GM12878 (cell line): ENCODE data around the gene GARNL3. TPM values are rescaled to one million over a fixed set of nuclear protein-coding genes. Genes with fewer than 3 reads are reported as not detected.
A peak's percentile ranks its signal among the peaks of the same experiment; 100 is the strongest.

Experiments
- ATAC-seq: fragments of 200-7000 bp; cut with Tn5 transposase; 3 replicates; pipeline ENCODE4 v1.9.1; 2020; ENCODE audit warnings: mild to moderate bottlenecking, moderate library complexity
- BruUV-seq: library from RNA; stranded (reverse); fragments of 400-500 nt; replicated peaks from 2 replicates; lab custom pipeline; 2021; lab: Mats Ljungman, UMichigan
- CTCF ChIA-PET: fragments of 300-600 bp; sonication (Branson Sonifier 250); formaldehyde crosslinking; extraction: SDS; loops from one replicate; lab custom pipeline; 2021; ENCODE audit warnings: inconsistent platforms; lab: Yijun Ruan, JAX
- POLR2A ChIA-PET: fragments of 350-600 bp; formaldehyde crosslinking; extraction: SDS; loops from one replicate; lab custom pipeline; 2021; ENCODE audit warnings: inconsistent platforms; lab: Charles Lee
- RAD21 ChIA-PET: fragments of 300-600 bp; sonication (Branson Sonifier 250); formaldehyde crosslinking; loops from one replicate; lab custom pipeline; 2023; ENCODE audit warnings: antibody characterized with exemption; ENCODE audit not compliant: unreplicated experiment; lab: Charles Lee
- SMC1A ChIA-PET: fragments of 300-600 bp; sonication (Branson Sonifier 250); formaldehyde crosslinking; loops from one replicate; lab custom pipeline; 2023; ENCODE audit not compliant: unreplicated experiment, uncharacterized antibody; lab: Charles Lee
- DNase-seq: peaks from one replicate; pipeline ENCODE4 v3.0.0-alpha.2; 2011; ENCODE audit warnings: low read depth, low spot score
- FAIRE-seq: peaks from 3 replicates; lab custom pipeline; 2011; peaks lifted over from hg19 to GRCh38; lab: Jason Lieb, UNC
- H2AFZ ChIP-seq: 2 replicates; pipeline ENCODE4 v1.6.0; 2011; ENCODE audit warnings: low read depth, low read length, control low read depth; ENCODE audit not compliant: control insufficient read depth
- H3K27ac ChIP-seq: 2 replicates; pipeline ENCODE4 v1.5.1; 2011; ENCODE audit warnings: control low read depth; ENCODE audit not compliant: control insufficient read depth, insufficient read depth
- H3K27me3 ChIP-seq, 2 experiments: replicated peaks in 1 of 2; 2 replicates each; pipeline versions ENCODE4 v1.6.0 to v1.6.1; 2011; ENCODE audit warnings: low read length in 1 of 2; ENCODE audit not compliant: control insufficient read depth in 2 of 2, insufficient read depth in 2 of 2
- H3K36me3 ChIP-seq, 2 experiments: 2 replicates each; pipeline ENCODE4 v1.5.1; 2011; ENCODE audit warnings: low read length in 1 of 2; ENCODE audit not compliant: control insufficient read depth in 2 of 2, insufficient read depth in 2 of 2
- H3K4me1 ChIP-seq: 2 replicates; pipeline ENCODE4 v1.6.1; 2011; ENCODE audit warnings: mild to moderate bottlenecking, low read length, moderate library complexity, mixed read lengths; ENCODE audit not compliant: control insufficient read depth, insufficient read depth
- H3K4me2 ChIP-seq: 2 replicates; pipeline ENCODE4 v1.6.0; 2011; ENCODE audit warnings: control low read depth; ENCODE audit not compliant: control insufficient read depth, insufficient read depth
- H3K4me3 ChIP-seq: fragments of 200-600 bp; sonication (generic); 2 replicates; pipeline ENCODE4 v1.5.1; 2016
- H3K79me2 ChIP-seq: 2 replicates; pipeline ENCODE4 v1.6.0; 2011; ENCODE audit warnings: low read length; ENCODE audit not compliant: control insufficient read depth, insufficient read depth
- H3K9ac ChIP-seq: 2 replicates; pipeline ENCODE4 v1.8.0; 2011; ENCODE audit warnings: low read length, control low read depth, mixed read lengths; ENCODE audit not compliant: control insufficient read depth, insufficient read depth
- H3K9me3 ChIP-seq: replicated peaks from 3 replicates; pipeline ENCODE4 v1.5.1; 2011; ENCODE audit warnings: mild to moderate bottlenecking, low read length; ENCODE audit not compliant: control insufficient read depth, insufficient read depth
- H4K20me1 ChIP-seq: 2 replicates; pipeline ENCODE4 v1.6.0; 2011; ENCODE audit not compliant: control insufficient read depth, insufficient read depth
- CEBPB ChIP-seq, 2 experiments: fragments of 150-350 bp in 1 of 2; IDR thresholded peaks; 2 replicates each; pipeline ENCODE4 v1.6.1; 2012 to 2014; ENCODE audit warnings: low read depth in 2 of 2, low read length in 2 of 2, borderline replicate concordance in 1 of 2, inconsistent platforms in 1 of 2
- CTCF ChIP-seq, 3 experiments: IDR thresholded peaks in 2 of 3; conservative IDR thresholded peaks in 1 of 3; 2 replicates each; pipeline ENCODE4 v1.5.1; 2011; ENCODE audit warnings: low read depth in 3 of 3, low read length in 3 of 3, mild to moderate bottlenecking in 3 of 3, control low read depth in 2 of 3, moderate library complexity in 2 of 3, inconsistent platforms in 1 of 3, mixed read lengths in 1 of 3; ENCODE audit not compliant: control insufficient read depth in 2 of 3, insufficient read depth in 1 of 3; ENCODE audit errors: extremely low read depth in 1 of 3
- IKZF1 ChIP-seq: fragments of 450-650 bp; conservative IDR thresholded peaks from 2 replicates; pipeline ENCODE4 v1.6.1; 2017; ENCODE audit warnings: antibody characterized with exemption, mild to moderate bottlenecking
- POLR2A ChIP-seq: IDR thresholded peaks from 2 replicates; pipeline ENCODE4 v1.6.1; 2011; ENCODE audit warnings: low read depth, mild to moderate bottlenecking, low read length
- RAD21 ChIP-seq: IDR thresholded peaks from 2 replicates; pipeline ENCODE4 v1.6.1; 2011; ENCODE audit warnings: mild to moderate bottlenecking, low read depth, low read length, moderate library complexity; ENCODE audit not compliant: insufficient read depth
- SPI1 ChIP-seq: IDR thresholded peaks from 2 replicates; pipeline ENCODE4 v1.6.1; 2011; ENCODE audit warnings: low read depth, mild to moderate bottlenecking, low read length, moderate library complexity, borderline replicate concordance; ENCODE audit not compliant: insufficient read depth
- WGBS: methylation state at CpG from one replicate; pipeline ENCODE4 v1.1.6; 2016; ENCODE audit warnings: low lambda C conversion rate; ENCODE audit not compliant: insufficient replicate concordance, insufficient coverage; ENCODE audit errors: missing lambda C conversion rate; 5-methylcytosine and 5-hydroxymethylcytosine counted together
- in situ Hi-C: fragments of 300-500 bp; cut with MboI; formaldehyde crosslinking; loops from 9 replicates; pipeline ENCODE4 v1.14.3; 2018; ENCODE audit warnings: mixed read lengths
- intact Hi-C: fragments of 100-400 bp; cut with micrococcal nuclease; formaldehyde crosslinking; loops from one replicate; pipeline ENCODE4 v1.14.2; 2022; ENCODE audit not compliant: unreplicated experiment
- polyA plus RNA-seq, 11 experiments: library from polyadenylated mRNA; depleted of rRNA in 4 of 11; unstranded in 6 of 11; stranded (reverse) in 5 of 11; fragments of >200 nt; fragmentation: Nextera tagmentation in 4 of 11; fragmentation: Illumina TruSeq in 1 of 11; extraction: Ambion mirVana in 4 of 11; extraction: Trizol in 1 of 11; gene quantifications; 1 replicate in 1 of 11; 2 replicates in 10 of 11; pipeline versions ENCODE4 v1.2.1 to v1.2.3, GENCODE V29; 2011 to 2016; ENCODE audit warnings: inconsistent platforms in 2 of 11, missing spikeins in 2 of 11, low read depth in 1 of 11
- total RNA-seq, 4 experiments: library from RNA; depleted of rRNA in 3 of 4; stranded (reverse); fragments of >200 nt in 3 of 4; fragmentation: Illumina TruSeq in 1 of 4; extraction: Trizol in 1 of 4; gene quantifications; 2 replicates each; pipeline versions ENCODE4 v1.2.1 to v1.2.3, GENCODE V29; 2013 to 2021

The GARNL3 gene
- total and polyA plus RNA-seq, 10 of the 15 experiments (the other 5 are each of a cell fraction or from before 2014, with no cell fraction given), result 0.89 to 13.2 (median 6.3) TPM

DNA sequence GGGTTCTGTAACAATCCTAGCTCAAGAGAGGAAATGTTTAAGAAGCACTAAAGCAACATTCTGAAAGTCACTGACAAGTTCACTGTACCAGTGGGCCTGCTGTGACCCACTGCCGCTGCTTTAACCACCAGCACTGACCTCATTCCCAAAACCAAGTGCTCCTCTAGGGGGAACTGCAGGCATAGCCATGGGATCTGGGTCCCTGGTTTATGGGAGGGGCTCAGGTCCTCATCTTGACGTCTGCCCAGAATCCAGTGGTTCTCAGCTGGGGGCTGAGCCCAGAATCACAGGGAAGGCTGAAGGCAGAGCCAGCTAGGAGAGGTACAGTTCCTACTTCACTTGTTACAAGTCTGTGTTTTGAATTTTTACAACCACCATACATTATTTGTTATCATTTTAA, 96.3 kb downstream of the GARNL3 start:
- Histone ChIP-seq H4K20me1 (no peaks in the 10 kb centered on the region), H3K4me3 (no peak overlapping the region), H2AFZ (no peak overlapping the region), H3K27me3 (no peaks in the 10 kb centered on the region), H3K4me1 (peaks cover 5% of the 10 kb centered on the region; the same call in 1 of the 2 replicates), H3K79me2 (no peaks in the 10 kb centered on the region), H3K36me3 (no peaks in the 10 kb centered on the region), H3K9ac (no peak overlapping the region), H3K4me2 (no peak overlapping the region), H3K9me3 (no peaks in the 10 kb centered on the region), H3K27ac (no peak overlapping the region)
- POLR2A ChIA-PET, result no interaction called here
- CTCF ChIA-PET, result interaction anchor here (0.6 to 1.0 kb wide), 2 partner anchors 95 to 146 kb away, joined by 3 read pairs; no protein-coding TSS in a partner anchor
- intact Hi-C loops (no loop called here), in situ Hi-C loops (no loop called here)
- RAD21 ChIA-PET, result interaction anchor here (0.6 kb wide), 1 partner anchor 194 kb away, joined by 3 read pairs; no protein-coding TSS in a partner anchor
- SMC1A ChIA-PET, result interaction anchor here (1.0 kb wide), 1 partner anchor 419 kb away, joined by 5 read pairs; no protein-coding TSS in a partner anchor
- BruUV-seq, result no TSS peak
- WGBS, result 70% methylated on average over 2 of the region's 2 CpGs
- FAIRE-seq (no peak), DNase-seq (no peak), ATAC-seq (no peak)
- 0 out of 2 replicates have a peak, but pooled peaks have one; percentile 17 for TF ChIP-seq RAD21
- peak in 2 of 3 experiments; percentile 7 to 17; a peak in 1 of 6 replicates for TF ChIP-seq CTCF (IDR thresholded peaks at IDR 0.05 in 2 of 3, conservative IDR thresholded peaks at IDR 0.05 in 1 of 3; ENCODE audit: control insufficient read depth in 2 of 3, extremely low read depth in 1 of 3, insufficient read depth in 1 of 3, low read depth in 3 of 3, low read length in 3 of 3)
- no peak for TF ChIP-seq IKZF1
- no peak for TF ChIP-seq POLR2A

GRCh38 chr9:127361561-127361960, 97.0 kb downstream of the GARNL3 start:
- Histone ChIP-seq H3K27ac (peak overlapping the region; percentile 17; the same call in 1 of the 2 replicates), H3K4me3 (no peak overlapping the region), H3K79me2 (no peaks in the 10 kb centered on the region), H3K27me3 (no peaks in the 10 kb centered on the region), H3K36me3 (no peaks in the 10 kb centered on the region), H3K4me2 (no peak overlapping the region), H2AFZ (peak overlapping the region; percentile 59), H3K9ac (no peak overlapping the region), H3K4me1 (peaks cover 5% of the 10 kb centered on the region; the same call in 1 of the 2 replicates), H4K20me1 (no peaks in the 10 kb centered on the region)
- CTCF ChIA-PET, result no interaction called here
- POLR2A ChIA-PET, result no interaction called here
- peak; percentile 81 for ATAC-seq
- BruUV-seq, result no TSS peak
- WGBS, result 26% methylated on average over 3 of the region's 3 CpGs
- peak; percentile 15 for DNase-seq
- SMC1A ChIA-PET, result no interaction called here
- FAIRE-seq, result no peak
- TF ChIP-seq CEBPB (IDR thresholded peaks at IDR 0.05; ENCODE audit: borderline replicate concordance in 1 of 2, low read depth in 2 of 2, low read length in 2 of 2) (no peak), SPI1 (peak; percentile 43; the same call in 1 of the 2 replicates)
- TF ChIP-seq, all 136 proteins: peak for 1
- in situ Hi-C loops (no loop called here), intact Hi-C loops (no loop called here)
- RAD21 ChIA-PET, result no interaction called here
- no peaks in the 10 kb centered on the region for H3K9me3 ChIP-seq
